Measurements from ENCODE around the gene HDAC7. TPM values are rescaled to one million over a fixed set of nuclear protein-coding genes. Genes with fewer than 3 reads are reported as not detected.

HDAC7 gene
- total and polyA plus RNA-seq, 8 donors: 22.8 to 313 (median 46.8) TPM

- Histone ChIP-seq H3K9me3 (no peaks in the 10 kb centered on the region), H3K27me3 (no peaks in the 10 kb centered on the region), H3K36me3 (peaks cover 4 to 55% (median 49%) of the 10 kb centered on the region in 4 donors), H3K4me3 (no peak overlapping the region), H3K27ac (no peak overlapping the region), H3K4me1 (peaks cover 21 to 24% (median 22%) of the 10 kb centered on the region in 4 donors)
- no peak for DNase-seq
- WGBS, 5 donors: 91 to 98% (median 97%) methylated on average over 3 of the region's 3 CpGs
- intact Hi-C loops (cut with DNase I; ENCODE audit: low total_unique reads): no loop called here
- TF ChIP-seq POLR2AphosphoS5 (IDR thresholded peaks at IDR 0.05) (no peak), POLR2A (IDR thresholded peaks at IDR 0.05) (no peak), EP300 (IDR thresholded peaks at IDR 0.05) (no peak), CTCF (IDR thresholded peaks at IDR 0.05) (no peak)
Measured at GRCh38 chr12:47748899-47749298, 70.8 kb downstream of the HDAC7 start.

GRCh38 chr12:47748507-47748828 is 71.2 kb downstream of the HDAC7 start:
- Histone ChIP-seq H3K36me3 (peaks cover 4 to 55% (median 49%) of the 10 kb centered on the region in 4 donors), H3K4me3 (no peak overlapping the region), H3K27ac (no peak overlapping the region), H3K27me3 (no peaks in the 10 kb centered on the region), H3K9me3 (no peaks in the 10 kb centered on the region), H3K4me1 (peaks cover 17 to 20% (median 18%) of the 10 kb centered on the region in 4 donors)
- 86 to 100% (median 95%) methylated on average over 1 of the region's 1 CpG for WGBS, 5 donors
- DNase-seq: no peak
- intact Hi-C loops (cut with DNase I; ENCODE audit: low total_unique reads): no loop called here
- TF ChIP-seq POLR2AphosphoS5 (IDR thresholded peaks at IDR 0.05) (no peak), POLR2A (IDR thresholded peaks at IDR 0.05) (no peak), EP300 (IDR thresholded peaks at IDR 0.05) (no peak), CTCF (IDR thresholded peaks at IDR 0.05) (no peak)

- DNase-seq: no peak
- H3K27me3 ChIP-seq: no peaks in the 10 kb centered on the region
- peaks cover 11 to 14% (median 11%) of the 10 kb centered on the region in 4 donors for H3K4me1 ChIP-seq
- H3K4me3 ChIP-seq: no peak overlapping the region
- WGBS, 5 donors: 81 to 97% (median 93%) methylated on average over 7 to 14 of the region's 14 CpGs
- H3K9me3 ChIP-seq: no peaks in the 10 kb centered on the region
- H3K27ac ChIP-seq: no peak overlapping the region
- no peak for TF ChIP-seq EP300 (IDR thresholded peaks at IDR 0.05)
- TF ChIP-seq CTCF (IDR thresholded peaks at IDR 0.05): no peak
- TF ChIP-seq POLR2AphosphoS5 (IDR thresholded peaks at IDR 0.05): no peak
- no peak for TF ChIP-seq POLR2A (IDR thresholded peaks at IDR 0.05)
- intact Hi-C loops (cut with DNase I; ENCODE audit: low total_unique reads): no loop called here
- H3K36me3 ChIP-seq: peaks cover 4 to 55% (median 49%) of the 10 kb centered on the region in 4 donors
Measured at GRCh38 chr12:47747596-47748506, 71.9 kb downstream of the HDAC7 start.

GRCh38 chr12:47747126-47747525 is 72.6 kb downstream of the HDAC7 start:
- Histone ChIP-seq H3K4me1 (peaks cover 4 to 9% (median 6%) of the 10 kb centered on the region in 4 donors), H3K36me3 (peaks cover 4 to 55% (median 49%) of the 10 kb centered on the region in 4 donors), H3K27me3 (no peaks in the 10 kb centered on the region), H3K4me3 (no peak overlapping the region), H3K27ac (no peak overlapping the region), H3K9me3 (no peaks in the 10 kb centered on the region)
- WGBS, 5 donors: 52 to 76% (median 69%) methylated on average over 4 of the region's 4 CpGs
- intact Hi-C loops (cut with DNase I; ENCODE audit: low total_unique reads): no loop called here
- no peak for DNase-seq
- TF ChIP-seq POLR2AphosphoS5 (IDR thresholded peaks at IDR 0.05): no peak
- TF ChIP-seq CTCF (IDR thresholded peaks at IDR 0.05): no peak
- TF ChIP-seq EP300 (IDR thresholded peaks at IDR 0.05): no peak
- TF ChIP-seq POLR2A (IDR thresholded peaks at IDR 0.05): no peak
